Prostate gland (tissue), 2 donors: ENCODE results near the gene FHL2. TPM values are rescaled to one million over a fixed set of nuclear protein-coding genes. Genes with fewer than 3 reads are reported as not detected.

Experiments
- DNase-seq: peaks from one replicate; pipeline ENCODE4 v3.0.0-alpha.2; 2019; ENCODE audit warnings: low spot score
- H3K27ac ChIP-seq, 2 donors: fragments of 200-600 bp; sonication (generic); 2 replicates each; pipeline ENCODE4 v1.5.1; 2017 to 2019
- H3K27me3 ChIP-seq: fragments of 200-600 bp; sonication (generic); replicated peaks from 2 replicates; pipeline ENCODE4 v1.5.1; 2019; ENCODE audit not compliant: insufficient read depth
- H3K36me3 ChIP-seq, 2 donors: fragments of 200-600 bp; sonication (generic); 1 replicate in 1 of 2; 2 replicates in 1 of 2; pipeline versions ENCODE4 v1.5.1 to v1.8.1; 2017 to 2019
- H3K4me1 ChIP-seq: fragments of 200-600 bp; sonication (generic); replicated peaks from 2 replicates; pipeline ENCODE4 v1.5.1; 2019
- H3K4me3 ChIP-seq, 2 donors: fragments of 200-600 bp; sonication (generic); 2 replicates each; pipeline ENCODE4 v1.5.1; 2017 to 2019
- H3K9me3 ChIP-seq: fragments of 200-600 bp; sonication (generic); 2 replicates; pipeline ENCODE4 v1.5.1; 2017
- POLR2A ChIP-seq: fragments of 450-650 bp; IDR thresholded peaks from one replicate; pipeline ENCODE4 v1.6.1; 2016; ENCODE audit warnings: antibody characterized with exemption, mild to moderate bottlenecking
- POLR2AphosphoS5 ChIP-seq: sonication (generic); formaldehyde crosslinking; IDR thresholded peaks from one replicate; pipeline ENCODE4 v1.6.1; 2017; ENCODE audit warnings: antibody characterized with exemption
- WGBS: methylation state at CpG from one replicate; pipeline ENCODE4 v1.1.5; 2018; 5-methylcytosine and 5-hydroxymethylcytosine counted together
- intact Hi-C: fragments of 100-400 bp; cut with DNase I; formaldehyde crosslinking; loops from one replicate; pipeline ENCODE4 v1.14.2; 2022
- total RNA-seq, 2 donors: library from RNA; depleted of rRNA; stranded (reverse); fragments of >200 nt; gene quantifications; one replicate each; pipeline ENCODE4 v1.1.0, GENCODE V29; 2016
- TF ChIP-seq, protein P1 (sequence below), 4 experiments: fragments of 200-600 bp in 2 of 4; fragments of 450-650 bp in 2 of 4; sonication (generic) in 2 of 4; IDR thresholded peaks; 1 replicate in 3 of 4; 2 replicates in 1 of 4; pipeline ENCODE4 v1.5.1; 2016 to 2019; ENCODE audit warnings: antibody characterized with exemption in 4 of 4, mild to moderate bottlenecking in 2 of 4, moderate library complexity in 2 of 4

Gene FHL2
- total RNA-seq, 2 donors from 2014 or later: 132 to 250 TPM

DNA sequence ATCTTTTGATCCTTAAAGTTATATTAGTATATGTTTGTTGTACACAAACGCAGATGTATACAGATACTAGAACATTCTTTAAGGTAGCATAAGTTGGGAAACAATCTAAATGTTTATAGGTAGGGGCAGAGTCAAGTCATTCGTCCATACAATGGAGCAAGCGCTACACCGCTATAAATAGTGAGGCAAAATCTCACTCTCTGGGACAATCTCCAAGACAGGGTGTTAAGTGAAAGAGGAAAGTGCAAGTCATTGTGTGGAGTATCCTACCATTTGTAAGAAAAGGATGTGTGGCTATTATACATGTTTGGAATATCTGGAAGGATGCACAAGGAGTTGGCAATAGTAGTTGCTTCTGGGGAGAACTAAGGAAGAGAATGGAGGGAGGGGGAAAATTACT is 16.2 kb upstream of the FHL2 start:
- no peak for DNase-seq
- Histone ChIP-seq H3K36me3 (no peaks in the 10 kb centered on the region), H3K9me3 (no peaks in the 10 kb centered on the region), H3K27me3 (no peaks in the 10 kb centered on the region), H3K4me1 (no peaks in the 10 kb centered on the region), H3K4me3 (no peak overlapping the region), H3K27ac (no peak overlapping the region)
- 94% methylated on average over 4 of the region's 4 CpGs for WGBS
- intact Hi-C loops: no loop called here
- no peak for TF ChIP-seq POLR2AphosphoS5
- TF ChIP-seq, protein P1, sequence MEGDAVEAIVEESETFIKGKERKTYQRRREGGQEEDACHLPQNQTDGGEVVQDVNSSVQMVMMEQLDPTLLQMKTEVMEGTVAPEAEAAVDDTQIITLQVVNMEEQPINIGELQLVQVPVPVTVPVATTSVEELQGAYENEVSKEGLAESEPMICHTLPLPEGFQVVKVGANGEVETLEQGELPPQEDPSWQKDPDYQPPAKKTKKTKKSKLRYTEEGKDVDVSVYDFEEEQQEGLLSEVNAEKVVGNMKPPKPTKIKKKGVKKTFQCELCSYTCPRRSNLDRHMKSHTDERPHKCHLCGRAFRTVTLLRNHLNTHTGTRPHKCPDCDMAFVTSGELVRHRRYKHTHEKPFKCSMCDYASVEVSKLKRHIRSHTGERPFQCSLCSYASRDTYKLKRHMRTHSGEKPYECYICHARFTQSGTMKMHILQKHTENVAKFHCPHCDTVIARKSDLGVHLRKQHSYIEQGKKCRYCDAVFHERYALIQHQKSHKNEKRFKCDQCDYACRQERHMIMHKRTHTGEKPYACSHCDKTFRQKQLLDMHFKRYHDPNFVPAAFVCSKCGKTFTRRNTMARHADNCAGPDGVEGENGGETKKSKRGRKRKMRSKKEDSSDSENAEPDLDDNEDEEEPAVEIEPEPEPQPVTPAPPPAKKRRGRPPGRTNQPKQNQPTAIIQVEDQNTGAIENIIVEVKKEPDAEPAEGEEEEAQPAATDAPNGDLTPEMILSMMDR (IDR thresholded peaks at IDR 0.05): no peak
- TF ChIP-seq POLR2A: no peak

DNA sequence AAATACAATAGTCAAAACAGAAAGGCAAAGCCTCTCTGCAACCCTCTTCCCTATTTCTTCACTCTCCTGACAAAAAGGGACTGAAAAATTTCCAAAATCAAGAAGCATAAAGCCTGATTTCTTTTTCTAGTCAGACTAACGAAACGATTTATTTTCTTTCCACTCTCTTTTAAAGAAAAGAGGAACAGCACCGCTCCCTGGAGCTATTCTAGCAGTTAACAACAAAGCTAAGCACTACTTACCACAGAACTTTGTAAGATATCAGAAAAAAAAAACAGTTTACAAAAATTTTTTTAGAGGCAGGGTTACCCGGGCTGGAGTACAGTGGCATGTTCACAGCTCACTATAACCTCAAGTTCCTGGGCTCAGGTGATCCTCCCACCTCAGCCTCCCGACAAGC is 14.4 kb upstream of the FHL2 start:
- no peaks in the 10 kb centered on the region for H3K27me3 ChIP-seq
- H3K9me3 ChIP-seq: no peaks in the 10 kb centered on the region
- H3K27ac ChIP-seq: no peak overlapping the region
- intact Hi-C loops: loop anchor here (5.0 kb wide), 1 partner anchor 41 kb away; no protein-coding TSS in a partner anchor
- H3K36me3 ChIP-seq: no peaks in the 10 kb centered on the region
- H3K4me1 ChIP-seq: peaks cover 9% of the 10 kb centered on the region
- no peak for DNase-seq
- 77% methylated on average over 5 of the region's 5 CpGs for WGBS
- H3K4me3 ChIP-seq: no peak overlapping the region
- TF ChIP-seq, protein P1 (IDR thresholded peaks at IDR 0.05): no peak
- TF ChIP-seq POLR2A (no peak), POLR2AphosphoS5 (no peak)

DNA sequence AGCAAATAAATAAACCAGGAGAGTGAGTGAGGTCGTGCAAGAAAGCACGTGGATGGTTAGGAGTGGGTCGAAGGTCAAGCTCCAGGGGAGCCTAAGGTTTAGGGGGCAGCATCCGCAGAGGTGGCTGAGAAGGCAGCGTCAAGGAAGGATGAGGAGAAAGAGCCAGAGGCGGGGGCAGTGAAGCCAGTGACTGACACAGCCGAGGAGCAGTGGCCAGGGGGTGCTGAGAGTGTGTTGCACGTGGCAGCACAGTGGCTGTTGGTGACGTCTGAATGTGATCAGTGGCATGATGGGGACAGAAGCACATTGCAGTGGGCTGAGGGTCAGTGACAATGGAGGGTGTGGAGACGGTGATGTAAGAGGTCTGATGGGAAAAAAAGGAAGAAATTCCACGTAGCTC is 13.7 kb upstream of the FHL2 start:
- WGBS: 90% methylated on average over 11 of the region's 11 CpGs
- no peak for DNase-seq
- Histone ChIP-seq H3K27me3 (no peaks in the 10 kb centered on the region), H3K36me3 (no peaks in the 10 kb centered on the region), H3K9me3 (no peaks in the 10 kb centered on the region), H3K4me3 (no peak overlapping the region), H3K4me1 (peaks cover 9% of the 10 kb centered on the region), H3K27ac (no peak overlapping the region)
- no peak for TF ChIP-seq POLR2AphosphoS5
- no peak for TF ChIP-seq POLR2A
- TF ChIP-seq, protein P1 (IDR thresholded peaks at IDR 0.05): no peak
- intact Hi-C loops: loop anchor here (5.0 kb wide), 1 partner anchor 40 kb away; no protein-coding TSS in a partner anchor

DNA sequence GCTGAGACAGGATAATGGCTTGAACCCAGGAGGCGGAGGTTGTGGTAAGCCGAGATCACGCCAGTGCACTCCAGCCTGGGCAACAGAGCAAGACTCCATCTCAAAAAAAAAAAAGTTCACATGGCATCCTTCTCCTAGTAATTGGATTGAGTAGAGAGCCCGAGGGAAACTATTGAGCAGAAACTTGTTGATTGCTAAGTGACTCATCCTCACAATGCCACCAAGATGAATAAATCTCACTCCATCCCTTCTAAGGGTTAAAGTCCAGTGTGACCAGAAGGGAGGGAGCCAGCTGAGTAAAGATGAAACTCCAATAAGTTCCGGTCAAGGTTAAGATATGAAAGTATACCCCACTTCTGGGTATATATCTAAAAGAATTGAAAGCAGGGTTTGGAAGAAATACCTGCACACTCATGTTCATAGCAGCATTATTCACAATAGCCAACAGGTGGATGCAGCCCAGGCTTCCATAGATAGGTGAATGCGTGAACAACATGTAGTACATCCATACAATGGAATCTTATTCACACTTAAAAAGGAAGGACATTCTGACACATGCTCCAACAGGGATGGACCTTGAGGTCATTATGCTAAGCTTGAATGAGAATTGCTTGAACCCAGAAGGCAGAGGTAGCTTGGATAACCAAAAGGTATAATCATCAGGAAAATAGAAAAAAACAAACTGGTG is 13.0 kb upstream of the FHL2 start:
- intact Hi-C loops: loop anchor here (5.0 kb wide), 1 partner anchor 40 kb away; no protein-coding TSS in a partner anchor
- 93% methylated on average over 6 of the region's 6 CpGs for WGBS
- no peak for DNase-seq
- peaks cover 9% of the 10 kb centered on the region for H3K4me1 ChIP-seq
- no peak overlapping the region for H3K4me3 ChIP-seq
- TF ChIP-seq POLR2AphosphoS5 (no peak), POLR2A (no peak)
- TF ChIP-seq, protein P1 (IDR thresholded peaks at IDR 0.05): no peak
- H3K27ac ChIP-seq: no peak overlapping the region
- H3K9me3 ChIP-seq: no peaks in the 10 kb centered on the region
- H3K27me3 ChIP-seq: no peaks in the 10 kb centered on the region
- no peaks in the 10 kb centered on the region for H3K36me3 ChIP-seq

DNA sequence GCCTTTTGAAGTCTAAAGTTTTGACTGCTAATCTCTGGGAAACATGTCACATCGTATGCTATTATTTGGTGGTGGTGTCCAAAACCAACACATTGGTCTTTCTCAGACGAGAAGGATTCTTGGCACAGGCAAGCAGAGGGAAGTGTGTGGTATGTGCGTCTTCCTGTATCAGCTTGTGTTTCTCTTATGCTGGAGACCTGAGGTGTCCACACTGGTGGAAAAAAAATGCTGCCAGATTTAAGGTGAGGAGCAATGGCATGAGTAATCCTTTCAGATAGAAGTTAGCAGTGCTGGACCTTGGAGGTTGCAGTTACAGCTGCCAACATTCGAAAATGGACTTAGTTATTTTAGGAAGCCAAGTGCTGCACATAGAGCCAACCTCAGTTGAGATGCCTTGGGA is 11.7 kb upstream of the FHL2 start:
- Histone ChIP-seq H3K9me3 (no peaks in the 10 kb centered on the region), H3K4me1 (peaks cover 9% of the 10 kb centered on the region), H3K27me3 (no peaks in the 10 kb centered on the region), H3K27ac (peak overlapping the region; percentile 25 to 28), H3K36me3 (no peaks in the 10 kb centered on the region), H3K4me3 (no peak overlapping the region)
- intact Hi-C loops: loop anchor here (5.0 kb wide), 1 partner anchor 38 kb away; no protein-coding TSS in a partner anchor
- TF ChIP-seq POLR2A: no peak
- TF ChIP-seq, protein P1 (IDR thresholded peaks at IDR 0.05): no peak
- TF ChIP-seq POLR2AphosphoS5: peak; percentile 73
- peak; percentile 65 for DNase-seq
- WGBS: 7% methylated on average over 4 of the region's 4 CpGs
